Endometrium (tissue), 2 donors: Measurements from ENCODE around the gene NME4.
"Not testable (repeated sequence)": the region's sequence is repeated elsewhere in the genome, so short reads cannot be mapped to it uniquely, and the experiment has no call there.

Source experiments
- FAIRE-seq: peaks from 2 replicates; lab custom pipeline; 2012; peaks lifted over from hg19 to GRCh38; lab: Jason Lieb, UNC
- donor health status: control.
- donor health status: control.

NME4 gene

GRCh38 chr16:377419-377951, 19.5 kb upstream of the NME4 start:
- no peak for FAIRE-seq

DNA sequence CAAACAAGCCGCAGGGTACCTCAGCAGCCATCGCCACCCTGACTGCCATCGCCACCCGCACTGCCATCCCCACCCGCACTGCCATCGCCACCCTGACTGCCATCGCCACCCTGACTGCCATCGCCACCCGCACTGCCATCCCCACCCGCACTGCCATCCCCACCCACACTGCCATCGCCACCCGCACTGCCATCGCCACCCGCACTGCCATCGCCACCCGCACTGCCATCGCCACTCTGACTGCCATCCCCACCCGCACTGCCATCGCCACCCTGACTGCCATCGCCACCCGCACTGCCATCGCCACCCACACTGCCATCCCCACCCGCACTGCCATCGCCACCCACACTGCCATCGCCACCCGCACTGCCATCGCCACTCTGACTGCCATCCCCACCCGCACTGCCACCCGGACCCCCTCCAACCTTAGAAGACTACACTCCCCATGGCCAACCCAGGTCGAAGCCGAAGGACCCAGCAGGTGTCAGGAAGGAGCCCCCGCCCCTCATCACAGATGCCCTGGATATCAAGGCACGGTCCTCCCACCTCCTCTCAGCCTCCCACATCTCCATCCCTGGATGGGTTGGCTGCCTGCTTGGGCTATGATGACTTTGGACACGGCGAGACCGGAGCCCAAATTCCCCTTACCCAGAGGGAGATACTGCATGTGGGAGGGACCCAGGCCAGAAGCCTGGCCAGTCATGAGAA, 18.7 kb upstream of the NME4 start:
- FAIRE-seq: not testable (repeated sequence)

DNA sequence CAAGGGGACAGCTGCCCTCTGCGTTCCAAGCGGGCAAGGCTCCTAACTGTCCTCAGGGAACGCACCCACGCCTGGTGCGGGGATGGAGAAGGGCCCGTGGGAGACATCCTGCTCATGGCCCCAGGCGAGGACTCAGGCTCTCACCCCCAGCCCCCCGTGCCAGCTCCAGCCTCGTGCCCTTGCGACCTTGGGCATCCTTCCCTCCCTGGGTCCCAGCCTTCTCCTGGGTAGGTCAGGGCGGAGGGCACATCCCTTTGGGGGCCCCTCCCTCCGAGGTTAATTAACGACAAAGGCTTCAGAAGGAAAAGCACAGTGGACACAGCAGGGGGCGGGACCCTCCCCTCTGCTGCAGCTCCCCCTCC, 18.2 kb upstream of the NME4 start:
- no peak for FAIRE-seq

DNA sequence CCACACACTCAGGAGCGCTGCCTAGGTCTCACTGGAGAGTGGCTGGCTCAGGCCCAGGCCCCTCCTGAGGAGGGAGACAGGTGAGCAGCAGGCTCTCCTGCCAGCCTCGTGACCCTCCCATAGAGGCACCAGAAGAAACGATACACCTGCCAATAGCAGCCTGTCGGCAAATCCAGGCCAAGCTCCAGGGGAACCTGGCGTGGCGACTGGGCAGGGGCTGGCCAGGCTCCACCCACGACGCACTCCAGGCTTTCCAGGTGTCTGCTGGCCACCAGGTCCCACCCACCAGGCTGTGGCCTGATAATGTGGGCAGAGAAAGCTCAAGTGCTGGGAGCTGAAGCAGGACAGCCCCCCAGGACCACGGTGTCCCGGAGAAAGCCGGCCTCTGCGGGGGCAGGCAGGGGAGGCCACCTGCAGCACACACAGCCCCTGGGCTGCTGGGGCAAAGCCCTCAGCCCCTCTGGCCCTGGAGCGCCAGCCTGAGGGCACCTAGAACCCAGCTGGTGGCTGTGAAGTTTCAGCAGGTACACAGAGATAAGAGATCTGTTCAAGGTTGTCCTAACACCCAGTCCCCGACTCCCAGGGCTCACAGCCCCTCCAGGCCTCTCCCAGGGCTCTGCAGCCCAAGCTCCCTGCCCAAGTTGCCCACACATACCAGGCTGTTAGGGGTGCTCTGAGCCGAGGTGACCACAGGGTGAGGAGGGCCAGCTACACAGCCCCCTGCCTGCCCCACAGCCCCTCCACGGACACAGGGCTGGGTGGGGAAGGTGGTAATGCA, 17.6 kb upstream of the NME4 start:
- no peak for FAIRE-seq

DNA sequence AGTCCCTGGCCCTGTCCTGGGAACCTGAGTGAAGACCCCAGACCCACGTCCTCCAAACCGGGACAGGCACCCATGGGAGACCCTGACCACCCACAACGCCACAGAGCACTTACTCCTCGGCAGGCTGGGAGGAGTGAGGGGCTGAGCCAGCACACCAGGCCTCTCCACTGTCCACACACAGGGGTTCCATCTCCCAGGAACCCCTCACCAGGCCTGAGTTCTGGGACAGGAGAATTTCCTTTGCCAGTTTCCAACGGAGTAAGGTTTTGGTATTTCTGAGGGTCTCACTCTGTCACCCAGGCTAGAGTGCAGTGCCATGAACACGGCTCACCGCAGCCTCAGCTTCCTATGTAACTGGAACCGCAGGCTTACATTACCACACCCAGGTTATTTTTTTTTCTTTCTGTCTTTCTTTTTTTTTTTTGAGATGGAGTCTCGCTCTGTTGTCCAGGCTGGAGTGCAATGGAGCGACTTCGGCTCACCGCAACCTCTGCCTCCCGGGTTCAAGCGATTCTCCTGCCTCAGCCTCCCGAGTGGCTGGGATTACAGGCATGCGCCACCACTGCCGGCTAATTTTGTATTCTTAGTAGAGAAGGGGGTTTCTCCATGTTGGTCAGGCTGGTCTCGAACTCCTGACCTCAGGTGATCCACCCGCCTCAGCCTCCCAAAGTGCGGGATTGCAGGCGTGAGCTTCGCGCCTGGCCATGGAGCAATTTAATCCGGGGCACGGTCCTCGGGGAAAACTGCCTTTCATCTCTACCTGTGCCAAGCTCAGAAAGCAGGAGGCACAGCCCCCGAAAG, 16.8 kb upstream of the NME4 start:
- no peak for FAIRE-seq

- FAIRE-seq: no peak
Measured at GRCh38 chr16:380762-381011, 16.3 kb upstream of the NME4 start.

DNA sequence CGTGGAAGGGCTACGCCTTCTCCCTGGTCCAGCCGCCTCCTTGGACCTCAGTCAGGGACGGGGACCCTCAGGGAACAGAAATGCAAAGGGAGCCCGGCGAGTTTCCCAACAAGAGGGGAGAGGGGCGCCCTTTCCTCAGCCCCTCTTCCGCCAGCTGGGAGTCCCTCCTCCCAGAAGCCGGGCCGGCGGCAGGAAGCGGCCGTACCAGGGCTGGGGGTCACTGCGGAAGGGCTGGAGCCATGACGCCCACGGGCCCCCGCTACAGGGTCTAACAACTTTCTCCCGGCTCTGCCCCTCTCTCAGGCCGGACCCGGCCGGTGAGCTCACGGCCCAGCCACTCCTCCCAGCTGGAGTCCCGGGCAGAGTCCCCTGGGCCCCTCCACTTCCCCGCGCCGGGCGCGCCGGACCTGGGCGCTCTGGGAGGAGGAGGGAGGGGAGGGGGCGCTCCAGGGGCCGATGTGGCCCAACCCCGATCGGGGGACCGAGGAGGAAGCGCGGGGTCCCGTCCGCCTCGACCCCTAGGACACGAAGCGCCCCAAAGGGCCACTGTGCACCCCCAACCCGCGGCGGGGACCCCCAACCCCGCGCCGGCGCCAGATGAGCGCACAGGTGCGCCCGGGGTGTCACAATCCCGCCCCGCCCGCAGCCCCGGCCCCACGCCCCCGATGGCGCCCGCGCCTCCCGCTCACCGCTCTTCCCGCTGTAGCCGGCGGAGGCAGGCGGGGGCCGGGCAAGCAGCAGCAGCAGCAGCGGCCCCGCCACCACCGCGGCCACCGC, 15.8 kb upstream of the NME4 start:
- FAIRE-seq: no peak

DNA sequence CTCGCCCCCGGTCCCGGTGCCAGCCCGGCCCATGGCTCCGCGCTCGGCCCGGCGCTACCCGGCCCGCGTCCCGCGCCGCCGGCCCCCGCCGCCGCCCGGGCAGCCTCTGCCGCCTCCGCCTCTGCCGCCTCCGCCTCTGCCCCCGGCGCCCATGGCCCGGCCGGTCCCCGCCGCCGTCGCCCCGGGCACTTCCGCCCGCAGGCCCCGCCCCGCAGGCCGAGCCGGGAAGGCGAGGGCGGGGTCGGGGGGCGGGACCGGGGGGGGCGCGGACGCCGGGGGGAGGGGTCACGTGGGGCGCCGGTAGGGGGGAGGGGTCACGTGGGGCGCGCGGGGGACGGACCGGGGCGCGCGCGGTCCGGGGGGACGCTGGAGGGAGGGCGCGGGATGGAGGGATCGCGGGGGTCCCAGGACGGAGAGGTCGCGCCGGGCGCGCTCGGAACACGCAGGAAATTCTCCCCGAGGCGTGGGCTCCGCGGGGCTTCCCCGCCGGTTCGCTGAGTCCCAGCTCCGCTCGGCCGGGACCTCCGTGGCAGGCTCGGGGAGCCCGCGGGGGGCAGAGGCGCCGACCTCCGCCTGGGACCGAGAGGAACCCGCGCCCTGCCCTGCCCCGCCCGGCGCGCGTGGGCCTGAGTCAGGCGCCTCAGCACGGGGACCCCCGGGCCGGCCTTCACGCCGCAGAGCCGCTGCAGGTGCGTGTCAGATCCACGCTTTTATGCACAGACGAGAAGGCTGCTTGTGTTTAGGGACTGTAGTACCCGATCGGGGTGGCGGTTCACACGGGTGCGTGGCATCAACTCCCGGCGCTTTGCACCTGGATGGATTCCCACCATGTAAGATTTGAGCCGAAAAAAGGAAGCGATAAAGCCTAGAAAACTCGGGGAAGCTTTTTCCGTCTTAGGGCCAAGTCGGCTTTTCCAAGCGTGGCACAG, 14.9 kb upstream of the NME4 start, which contains the start of gene PGAP6:
TSS of gene PGAP6 (minus strand) at position 190 of the 929 bp plus-strand sequence. CDS start at position 33, 157 bp downstream.
- FAIRE-seq: no peak

GRCh38 chr16:383326-384051, 13.5 kb upstream of the NME4 start:
- no peak for FAIRE-seq

DNA sequence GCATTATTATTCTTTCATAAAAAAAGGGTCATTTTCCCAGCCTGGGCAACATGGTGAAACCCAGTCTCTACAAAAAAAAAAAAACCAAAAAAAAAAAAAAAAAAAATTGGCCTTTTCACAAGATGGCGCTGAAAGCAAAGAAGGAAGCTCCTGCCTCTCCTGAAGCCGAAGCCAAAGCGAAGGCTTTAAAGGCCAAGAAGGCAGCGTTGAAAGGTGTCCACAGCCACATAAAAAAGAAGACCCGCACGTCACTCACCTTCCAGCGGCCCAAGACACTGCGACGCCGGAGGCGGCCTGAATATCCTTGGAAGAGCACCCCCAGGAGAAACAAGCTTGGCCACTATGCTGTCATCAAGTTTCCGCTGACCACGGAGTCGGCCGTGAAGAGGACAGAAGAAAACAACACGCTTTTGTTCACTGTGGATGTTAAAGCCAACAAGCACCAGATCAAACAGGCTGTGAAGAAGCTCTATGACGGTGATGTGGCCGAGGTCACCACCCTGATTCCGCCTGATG, 10.3 kb upstream of the NME4 start:
- no peak for FAIRE-seq

DNA sequence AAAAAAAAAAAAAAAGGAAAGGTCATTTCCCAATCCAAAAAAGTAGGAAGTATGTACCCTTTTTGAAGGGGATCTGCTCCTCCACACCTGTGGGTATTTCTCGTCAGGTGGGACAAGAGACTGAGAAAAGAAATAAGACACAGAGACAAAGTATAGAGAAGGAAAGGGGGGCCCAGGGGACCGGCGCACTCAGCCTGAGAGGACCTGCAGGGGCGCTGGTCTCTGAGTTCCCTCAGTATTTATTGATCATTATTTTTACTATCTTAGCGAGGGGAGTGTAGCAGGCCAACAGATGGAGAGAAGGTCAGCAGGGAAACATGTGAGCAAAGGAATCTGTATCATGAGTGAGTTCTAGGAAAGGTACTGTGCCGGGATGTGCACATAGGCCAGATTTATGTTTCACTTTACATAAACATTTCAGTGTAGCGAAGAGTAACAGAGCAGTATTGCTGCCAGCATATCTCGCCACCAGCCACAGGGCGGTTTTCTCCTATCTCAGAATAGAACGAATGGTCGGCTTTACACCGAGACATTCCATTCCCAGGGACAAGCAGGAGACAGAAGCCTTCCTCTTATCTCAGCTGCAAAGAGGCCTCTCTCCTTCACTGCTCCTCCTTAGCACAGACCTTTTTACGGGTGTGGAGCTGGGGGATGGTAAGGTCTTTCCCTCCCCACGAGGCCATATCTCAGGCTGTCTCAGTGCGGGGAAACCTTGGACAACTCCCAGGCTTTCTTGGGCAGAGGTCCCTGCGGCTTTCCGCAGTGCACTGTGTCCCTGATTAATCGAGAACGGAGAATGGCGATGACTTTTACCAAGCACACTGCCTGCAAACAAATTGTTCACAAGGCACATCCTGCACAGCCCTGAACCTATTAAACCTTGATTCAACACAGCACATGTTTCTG, 9.0 kb upstream of the NME4 start:
- not testable (repeated sequence) for FAIRE-seq

DNA sequence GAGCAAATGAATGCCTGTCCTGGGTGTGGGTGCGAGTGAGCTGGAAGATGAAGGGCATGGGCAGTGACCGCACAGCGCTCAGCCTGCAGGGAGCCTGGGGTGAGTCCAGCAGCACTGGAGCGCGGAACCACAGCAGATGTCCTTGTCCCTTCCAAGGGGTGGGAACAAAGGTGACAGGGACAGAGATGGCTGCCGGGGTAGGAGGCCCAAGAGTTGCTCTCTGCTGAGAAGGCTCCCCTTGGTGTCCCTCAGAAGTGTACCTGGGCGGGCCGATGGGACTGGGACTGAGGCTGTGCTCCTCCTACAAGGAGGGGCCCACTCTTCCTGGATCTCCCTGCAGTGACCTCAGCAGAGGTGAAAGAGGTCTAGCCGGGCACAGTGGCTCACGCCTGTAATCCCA, 7.6 kb upstream of the NME4 start:
- no peak for FAIRE-seq

GRCh38 chr16:391885-392335, 5.1 kb upstream of the NME4 start:
- no peak for FAIRE-seq

- FAIRE-seq: no peak
Measured at GRCh38 chr16:392450-393030, 4.5 kb upstream of the NME4 start.

DNA sequence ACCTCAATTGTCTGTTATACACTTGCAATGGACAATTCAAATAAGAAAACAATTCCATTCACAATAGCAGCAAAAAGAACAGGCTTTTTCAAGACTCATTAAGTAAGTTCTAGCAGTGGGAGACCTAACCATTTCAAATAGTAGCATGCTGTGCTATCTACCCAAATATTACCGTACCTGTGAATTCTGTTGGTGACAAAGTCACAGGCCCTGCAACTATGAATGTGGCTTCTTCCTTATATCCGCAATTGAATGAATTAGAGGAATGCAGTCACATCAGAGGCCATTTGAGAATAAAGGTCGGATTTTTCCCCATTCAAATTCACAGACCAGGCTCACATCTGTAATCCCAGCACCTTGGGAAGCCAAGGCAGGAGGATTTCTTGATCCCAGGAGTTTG, 800 bp upstream of the NME4 start:
- FAIRE-seq: no peak

GRCh38 chr16:396605-397004, 394 bp upstream of the NME4 start:
- no peak for FAIRE-seq

DNA sequence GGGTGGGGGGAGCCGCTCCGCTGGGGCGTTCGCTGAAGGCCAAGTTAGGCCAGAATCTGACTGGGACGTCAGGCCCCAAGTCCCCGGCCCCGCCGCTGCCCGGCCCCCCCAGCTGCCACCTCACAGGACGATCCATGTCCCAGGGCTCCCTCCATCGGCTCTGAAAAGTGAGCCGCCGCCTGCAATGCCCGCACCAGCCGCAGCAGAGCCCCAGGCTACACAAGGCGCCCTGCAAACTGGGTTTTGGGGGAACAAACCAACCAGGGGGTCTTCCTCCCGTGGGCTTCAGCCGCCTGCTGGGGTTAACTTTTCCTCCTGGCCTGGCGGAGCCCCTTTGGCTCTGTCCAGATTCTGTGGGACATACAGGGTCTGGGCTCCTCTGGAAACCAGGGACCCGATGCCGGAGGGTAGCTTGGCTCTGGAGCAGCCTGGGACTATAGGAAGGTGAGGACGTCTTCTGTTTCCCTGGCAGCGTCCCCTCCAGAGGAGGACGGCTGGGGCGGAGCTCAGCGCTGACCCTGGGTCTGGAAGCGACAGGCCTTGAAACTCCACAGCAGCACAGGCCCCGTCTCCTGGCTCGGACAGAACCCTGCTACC, 835 bp downstream of the NME4 start:
- no peak for FAIRE-seq
